H9 (cell line): Measurements from ENCODE around the gene MPP2. TPM values are rescaled to one million over a fixed set of nuclear protein-coding genes. Genes with fewer than 3 reads are reported as not detected.

Source experiments
- DNase-seq: peaks from one replicate; pipeline ENCODE4 v3.0.0-alpha.2; 2017
- H2AFZ ChIP-seq: one replicate; pipeline ENCODE4 v1.6.1; 2013; ENCODE audit warnings: mild to moderate bottlenecking, low read length, control low read depth, moderate library complexity
- H2AK5ac ChIP-seq: 2 replicates; pipeline ENCODE4 v1.6.1; 2013; ENCODE audit warnings: low read length, control low read depth, mixed read lengths; ENCODE audit not compliant: insufficient read length
- H2BK120ac ChIP-seq: one replicate; pipeline ENCODE4 v1.6.1; 2013; ENCODE audit warnings: low read depth, mild to moderate bottlenecking, low read length, control low read depth, inconsistent platforms; ENCODE audit not compliant: poor library complexity, severe bottlenecking
- H2BK12ac ChIP-seq: 2 replicates; pipeline ENCODE4 v1.6.1; 2013; ENCODE audit warnings: low read length, control low read depth, mixed read lengths, low read depth; ENCODE audit not compliant: insufficient read length
- H2BK15ac ChIP-seq: 2 replicates; pipeline ENCODE4 v1.6.1; 2013; ENCODE audit warnings: low read depth, low read length, control low read depth
- H2BK20ac ChIP-seq: one replicate; pipeline ENCODE4 v1.6.1; 2013; ENCODE audit warnings: low read depth, mild to moderate bottlenecking, low read length, control low read depth, inconsistent platforms; ENCODE audit not compliant: poor library complexity, severe bottlenecking
- H2BK5ac ChIP-seq: 2 replicates; pipeline ENCODE4 v1.6.1; 2013; ENCODE audit warnings: low read length, control low read depth, mixed read lengths; ENCODE audit not compliant: insufficient read length
- H3K14ac ChIP-seq: 2 replicates; pipeline ENCODE4 v1.6.1; 2013; ENCODE audit warnings: low read length, control low read depth; ENCODE audit not compliant: insufficient read depth
- H3K18ac ChIP-seq: 2 replicates; pipeline ENCODE4 v1.6.1; 2013; ENCODE audit warnings: low read depth, mild to moderate bottlenecking, mixed read lengths, low read length, control low read depth; ENCODE audit not compliant: insufficient read length
- H3K23ac ChIP-seq: 2 replicates; pipeline ENCODE4 v1.6.1; 2013; ENCODE audit warnings: low read length, control low read depth, mixed read lengths, low read depth; ENCODE audit not compliant: insufficient read length
- H3K23me2 ChIP-seq: 2 replicates; pipeline ENCODE4 v1.6.1; 2013; ENCODE audit warnings: low read depth, mild to moderate bottlenecking, mixed read lengths, low read length, control low read depth; ENCODE audit not compliant: insufficient read length, poor library complexity, severe bottlenecking
- H3K27ac ChIP-seq: 2 replicates; pipeline ENCODE4 v1.5.1; 2013; ENCODE audit warnings: low read length, control low read depth, mixed read lengths, low read depth; ENCODE audit not compliant: insufficient read length
- H3K27me3 ChIP-seq: 2 replicates; pipeline ENCODE4 v1.6.1; 2013; ENCODE audit warnings: low read length, control low read depth, inconsistent platforms; ENCODE audit not compliant: insufficient read depth
- H3K4ac ChIP-seq: 2 replicates; pipeline ENCODE4 v1.6.1; 2013; ENCODE audit warnings: low read depth, mild to moderate bottlenecking, control low read depth, inconsistent platforms, low read length, moderate library complexity
- H3K4me1 ChIP-seq: 2 replicates; pipeline ENCODE4 v1.6.1; 2013; ENCODE audit warnings: low read length, control low read depth, inconsistent platforms; ENCODE audit not compliant: insufficient read depth
- H3K4me2 ChIP-seq: 2 replicates; pipeline ENCODE4 v1.6.1; 2013; ENCODE audit warnings: low read length, control low read depth, mixed read lengths; ENCODE audit not compliant: insufficient read length, insufficient read depth
- H3K56ac ChIP-seq: 2 replicates; pipeline ENCODE4 v1.6.1; 2013; ENCODE audit warnings: low read depth, mild to moderate bottlenecking, mixed read lengths, low read length, control low read depth; ENCODE audit not compliant: insufficient read length
- H3K79me1 ChIP-seq: 2 replicates; pipeline ENCODE4 v1.6.1; 2013; ENCODE audit warnings: low read depth, mild to moderate bottlenecking, moderate library complexity, low read length, control low read depth, inconsistent platforms; ENCODE audit not compliant: insufficient read depth, poor library complexity, severe bottlenecking
- H3K79me2 ChIP-seq: 2 replicates; pipeline ENCODE4 v1.6.1; 2013; ENCODE audit warnings: low read length, control low read depth, inconsistent platforms; ENCODE audit not compliant: insufficient read depth
- H3K9ac ChIP-seq: 2 replicates; pipeline ENCODE4 v1.6.1; 2013; ENCODE audit warnings: low read length, control low read depth, mixed read lengths; ENCODE audit not compliant: insufficient read length; ENCODE audit errors: extremely low read depth
- H3K9me3 ChIP-seq: one replicate; pipeline ENCODE4 v1.6.1; 2013; ENCODE audit warnings: low read depth, low read length, inconsistent platforms; ENCODE audit not compliant: control insufficient read depth
- H3T11ph ChIP-seq: one replicate; pipeline ENCODE4 v1.6.1; 2013; ENCODE audit warnings: mild to moderate bottlenecking, low read length, control low read depth, inconsistent platforms
- H4K20me1 ChIP-seq: one replicate; pipeline ENCODE4 v1.6.1; 2013; ENCODE audit not compliant: control insufficient read depth, insufficient read length, insufficient read depth
- H4K5ac ChIP-seq: 2 replicates; pipeline ENCODE4 v1.6.1; 2013; ENCODE audit warnings: low read depth, mild to moderate bottlenecking, mixed read lengths, low read length, control low read depth; ENCODE audit not compliant: insufficient read length
- H4K8ac ChIP-seq: replicated peaks from 2 replicates; pipeline ENCODE4 v1.6.1; 2013; ENCODE audit warnings: low read length, control low read depth, mixed read lengths, low read depth; ENCODE audit not compliant: insufficient read length
- H4K91ac ChIP-seq: 2 replicates; pipeline ENCODE4 v1.6.1; 2013; ENCODE audit warnings: low read depth, mild to moderate bottlenecking, moderate library complexity, mixed read lengths, low read length, control low read depth; ENCODE audit not compliant: insufficient read length
- H3K27ac Mint-ChIP-seq, 3 experiments: 2 replicates in 2 of 3; 3 replicates in 1 of 3; pipeline ENCODE4 v1.8.0; 2020 to 2021; ENCODE audit warnings: mixed read lengths in 3 of 3, mild to moderate bottlenecking in 1 of 3, moderate library complexity in 1 of 3
- H3K27me3 Mint-ChIP-seq: 2 replicates; pipeline ENCODE4 v1.8.0; 2021; ENCODE audit warnings: low read depth, mild to moderate bottlenecking, moderate library complexity, mixed read lengths
- H3K36me3 Mint-ChIP-seq, 3 experiments: 2 replicates in 2 of 3; 3 replicates in 1 of 3; pipeline ENCODE4 v1.8.0; 2020 to 2021; ENCODE audit warnings: low read depth in 3 of 3, mixed read lengths in 3 of 3; ENCODE audit not compliant: insufficient read depth in 1 of 3
- H3K4me1 Mint-ChIP-seq, 2 experiments: 2 replicates each; pipeline ENCODE4 v1.8.0; 2020; ENCODE audit warnings: mixed read lengths in 2 of 2
- H3K4me3 Mint-ChIP-seq, 2 experiments: 2 replicates in 1 of 2; 3 replicates in 1 of 2; pipeline ENCODE4 v1.8.0; 2020 to 2021; ENCODE audit warnings: mild to moderate bottlenecking in 2 of 2, mixed read lengths in 2 of 2, moderate library complexity in 1 of 2
- H3K9me3 Mint-ChIP-seq, 2 experiments: 2 replicates in 1 of 2; 3 replicates in 1 of 2; pipeline ENCODE4 v1.8.0; 2020; ENCODE audit warnings: mild to moderate bottlenecking in 2 of 2, mixed read lengths in 2 of 2, moderate library complexity in 1 of 2
- WGBS: extraction: QIAGEN DNeasy Blood & Tissue Kit; methylation state at CpG from one replicate; pipeline ENCODE4 v1.1.7; 2013; ENCODE audit warnings: missing lambda C conversion rate, low lambda C conversion rate, mixed read lengths; ENCODE audit not compliant: insufficient read length; ENCODE audit errors: extremely low coverage; 5-methylcytosine and 5-hydroxymethylcytosine counted together
- total RNA-seq: library from RNA; stranded (reverse); gene quantifications from 2 replicates; pipeline ENCODE4 v1.2.1, GENCODE V29; 2021
- TF ChIP-seq, protein P1 (sequence below): fragments of 200-600 bp; sonication (generic); conservative IDR thresholded peaks from 3 replicates; pipeline ENCODE4 v1.8.0; 2021; ENCODE audit warnings: antibody characterized with exemption, mild to moderate bottlenecking

Gene MPP2
- total RNA-seq, 1 experiment from 2014 or later, result 16.3 TPM

DNA sequence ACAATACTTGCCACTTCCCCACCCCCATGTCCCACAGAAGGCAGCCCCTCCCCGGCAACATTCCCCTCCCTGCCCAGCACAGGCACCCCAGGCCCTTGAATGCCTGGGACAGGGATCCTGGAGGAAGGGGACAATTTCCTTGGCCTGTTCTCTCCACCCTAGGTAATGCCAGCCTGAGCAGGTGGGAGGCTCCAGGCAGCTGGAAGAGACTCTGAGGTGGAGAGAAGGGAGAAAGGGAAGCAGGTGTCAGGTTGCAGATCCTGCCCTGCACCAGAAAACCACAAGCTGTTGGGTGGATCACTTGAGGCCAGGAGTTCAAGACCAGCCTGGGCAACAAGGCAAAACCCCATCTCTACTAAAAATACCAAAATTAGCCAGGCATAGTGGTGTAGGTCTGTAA lies 8.9 kb downstream of the MPP2 start:
- Mint-ChIP-seq H3K36me3 (peaks cover 12 to 17% (median 15%) of the 10 kb centered on the region in 3 experiments; a peak in 5 of 7 replicates), H3K27ac (no peak overlapping the region), H3K4me1 (peaks cover 29 to 46% of the 10 kb centered on the region in 2 experiments), H3K4me3 (no peak overlapping the region; a peak in 1 of 5 replicates), H3K9me3 (no peaks in the 10 kb centered on the region), H3K27me3 (peaks cover 32% of the 10 kb centered on the region)
- H3K14ac ChIP-seq, result no peak overlapping the region
- DNase-seq, result no peak
- peaks cover 6% of the 10 kb centered on the region; the same call in 1 of the 2 replicates for H3K4me1 ChIP-seq
- H3K79me2 ChIP-seq, result 0 out of 2 replicates have a peak, but pooled peaks cover 2% of the 10 kb centered on the region
- H3K4me2 ChIP-seq, result no peak overlapping the region
- peaks cover 16% of the 10 kb centered on the region for H3K23me2 ChIP-seq
- no peak overlapping the region for H3K9ac ChIP-seq
- no peak overlapping the region for H4K8ac ChIP-seq
- H3K79me1 ChIP-seq, result no peaks in the 10 kb centered on the region
- no peak overlapping the region for H4K91ac ChIP-seq
- H3K27ac ChIP-seq, result no peak overlapping the region
- H2BK20ac ChIP-seq, result no peak overlapping the region
- TF ChIP-seq, protein P1, sequence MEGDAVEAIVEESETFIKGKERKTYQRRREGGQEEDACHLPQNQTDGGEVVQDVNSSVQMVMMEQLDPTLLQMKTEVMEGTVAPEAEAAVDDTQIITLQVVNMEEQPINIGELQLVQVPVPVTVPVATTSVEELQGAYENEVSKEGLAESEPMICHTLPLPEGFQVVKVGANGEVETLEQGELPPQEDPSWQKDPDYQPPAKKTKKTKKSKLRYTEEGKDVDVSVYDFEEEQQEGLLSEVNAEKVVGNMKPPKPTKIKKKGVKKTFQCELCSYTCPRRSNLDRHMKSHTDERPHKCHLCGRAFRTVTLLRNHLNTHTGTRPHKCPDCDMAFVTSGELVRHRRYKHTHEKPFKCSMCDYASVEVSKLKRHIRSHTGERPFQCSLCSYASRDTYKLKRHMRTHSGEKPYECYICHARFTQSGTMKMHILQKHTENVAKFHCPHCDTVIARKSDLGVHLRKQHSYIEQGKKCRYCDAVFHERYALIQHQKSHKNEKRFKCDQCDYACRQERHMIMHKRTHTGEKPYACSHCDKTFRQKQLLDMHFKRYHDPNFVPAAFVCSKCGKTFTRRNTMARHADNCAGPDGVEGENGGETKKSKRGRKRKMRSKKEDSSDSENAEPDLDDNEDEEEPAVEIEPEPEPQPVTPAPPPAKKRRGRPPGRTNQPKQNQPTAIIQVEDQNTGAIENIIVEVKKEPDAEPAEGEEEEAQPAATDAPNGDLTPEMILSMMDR, result no peak
- no CpG with 5 or more reads among the region's 1 CpG for WGBS
- no peak overlapping the region for H2BK120ac ChIP-seq
- H3K9me3 ChIP-seq, result no peaks in the 10 kb centered on the region
- H3K27me3 ChIP-seq, result no peaks in the 10 kb centered on the region
- H2BK15ac ChIP-seq, result no peak overlapping the region
- no peak overlapping the region for H3K4ac ChIP-seq
- H3K23ac ChIP-seq, result no peak overlapping the region
- H3K56ac ChIP-seq, result no peak overlapping the region
- H4K20me1 ChIP-seq, result no peaks in the 10 kb centered on the region
- H2BK12ac ChIP-seq, result no peak overlapping the region
- H2AK5ac ChIP-seq, result no peak overlapping the region
- no peak overlapping the region for H3T11ph ChIP-seq
- H4K5ac ChIP-seq, result no peak overlapping the region
- no peak overlapping the region for H2BK5ac ChIP-seq
- no peak overlapping the region for H2AFZ ChIP-seq
- H3K18ac ChIP-seq, result no peak overlapping the region
